Measurements from ENCODE around the gene PPP1R9A. TPM values are rescaled to one million over a fixed set of nuclear protein-coding genes. Genes with fewer than 3 reads are reported as not detected.

Gene PPP1R9A
- total and polyA plus RNA-seq, 4 donors, result 1.2 to 12.0 (median 4.5) TPM

DNA sequence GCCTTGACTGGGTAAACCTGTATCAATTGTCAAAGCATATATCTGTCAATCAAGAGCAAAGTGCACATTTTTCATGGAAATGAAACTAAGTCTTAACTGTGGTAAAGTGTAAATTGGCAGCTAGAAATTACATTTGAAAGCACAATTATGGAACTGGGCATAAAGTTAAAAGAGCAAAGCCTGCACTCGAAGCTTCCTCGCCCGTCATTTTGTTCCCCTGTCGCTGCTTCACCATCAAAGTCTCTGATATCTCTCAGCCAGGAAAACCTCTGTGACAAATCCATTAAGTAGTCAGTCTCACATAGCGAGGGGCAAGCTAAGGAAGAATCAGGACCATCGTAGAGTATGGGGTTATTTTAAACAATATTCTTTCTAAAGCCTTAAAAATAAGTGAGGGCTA, 389.1 kb downstream of the PPP1R9A start:
- Histone ChIP-seq H3K27ac (ENCODE audit: low read depth in 1 of 2, low read length in 2 of 2) (no peak overlapping the region), H3K4me1 (ENCODE audit: control insufficient read depth in 1 of 2, insufficient read depth in 2 of 2, low read length in 2 of 2) (no peaks in the 10 kb centered on the region), H3K27me3 (ENCODE audit: control insufficient read depth in 1 of 2, insufficient read depth in 2 of 2, low read length in 1 of 2) (no peaks in the 10 kb centered on the region), H3K36me3 (ENCODE audit: control insufficient read depth in 1 of 2, insufficient read depth in 2 of 2, low read length in 1 of 2) (peaks cover 0 to 2% of the 10 kb centered on the region in 2 donors), H3K4me3 (ENCODE audit: low read length in 2 of 2) (no peak overlapping the region), H3K9me3 (ENCODE audit: control insufficient read depth, low read length) (no peaks in the 10 kb centered on the region)
- WGBS, 2 donors, result 89 to 90% methylated on average over 6 of the region's 6 CpGs
- no peak for ATAC-seq (ENCODE audit: low FRiP score)
- intact Hi-C loops (cut with DNase I), result no loop called here
- no peak for DNase-seq

DNA sequence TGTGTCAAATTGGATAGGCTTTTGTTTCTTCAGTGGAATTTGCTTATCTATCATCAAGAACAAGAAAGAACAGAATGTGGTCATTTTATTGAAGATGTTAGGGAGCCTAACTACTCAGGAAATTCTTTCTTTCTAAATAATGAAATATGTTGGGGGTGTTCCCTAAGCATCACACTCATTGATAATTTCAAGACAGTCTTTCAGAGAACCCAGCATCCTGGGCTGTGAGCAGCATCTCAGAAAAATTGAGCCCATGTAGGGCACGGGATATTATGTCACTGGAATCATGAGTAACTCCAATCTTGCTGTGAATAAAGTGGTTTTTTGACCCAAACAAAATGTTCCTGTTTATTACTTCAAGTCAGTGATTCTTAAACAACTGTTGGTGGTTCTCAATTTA, 389.6 kb downstream of the PPP1R9A start:
- no peaks in the 10 kb centered on the region for H3K27me3 ChIP-seq (ENCODE audit: control insufficient read depth in 1 of 2, insufficient read depth in 2 of 2, low read length in 1 of 2)
- 77 to 86% methylated on average over 1 of the region's 1 CpG for WGBS, 2 donors
- no peak for DNase-seq
- no peak overlapping the region for H3K27ac ChIP-seq (ENCODE audit: low read depth in 1 of 2, low read length in 2 of 2)
- ATAC-seq (ENCODE audit: low FRiP score), result no peak
- intact Hi-C loops (cut with DNase I), result no loop called here
- no peaks in the 10 kb centered on the region for H3K9me3 ChIP-seq (ENCODE audit: control insufficient read depth, low read length)
- H3K36me3 ChIP-seq (ENCODE audit: control insufficient read depth in 1 of 2, insufficient read depth in 2 of 2, low read length in 1 of 2), result peaks cover 0 to 2% of the 10 kb centered on the region in 2 donors
- H3K4me1 ChIP-seq (ENCODE audit: control insufficient read depth in 1 of 2, insufficient read depth in 2 of 2, low read length in 2 of 2), result no peaks in the 10 kb centered on the region
- H3K4me3 ChIP-seq (ENCODE audit: low read length in 2 of 2), result no peak overlapping the region

DNA sequence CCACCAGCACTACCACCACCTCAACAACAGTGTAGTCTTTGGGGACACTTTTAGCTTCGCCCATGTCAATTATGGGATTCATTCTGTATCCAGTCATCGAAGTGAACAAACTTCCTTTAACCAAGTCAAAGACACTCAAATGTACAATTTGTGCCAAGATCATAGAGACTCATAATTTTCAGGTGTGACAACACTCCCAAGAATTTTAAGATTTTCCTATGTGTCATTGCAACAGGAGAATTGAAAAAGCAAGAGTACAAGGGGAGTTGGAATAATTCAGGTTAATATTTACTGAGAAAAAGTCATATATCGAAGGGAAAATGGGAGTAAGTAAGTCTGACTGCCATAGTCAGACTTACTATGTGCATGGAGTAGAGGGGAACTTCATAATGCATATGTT, 390.7 kb downstream of the PPP1R9A start:
- 93 to 98% methylated on average over 3 of the region's 3 CpGs for WGBS, 2 donors

DNA sequence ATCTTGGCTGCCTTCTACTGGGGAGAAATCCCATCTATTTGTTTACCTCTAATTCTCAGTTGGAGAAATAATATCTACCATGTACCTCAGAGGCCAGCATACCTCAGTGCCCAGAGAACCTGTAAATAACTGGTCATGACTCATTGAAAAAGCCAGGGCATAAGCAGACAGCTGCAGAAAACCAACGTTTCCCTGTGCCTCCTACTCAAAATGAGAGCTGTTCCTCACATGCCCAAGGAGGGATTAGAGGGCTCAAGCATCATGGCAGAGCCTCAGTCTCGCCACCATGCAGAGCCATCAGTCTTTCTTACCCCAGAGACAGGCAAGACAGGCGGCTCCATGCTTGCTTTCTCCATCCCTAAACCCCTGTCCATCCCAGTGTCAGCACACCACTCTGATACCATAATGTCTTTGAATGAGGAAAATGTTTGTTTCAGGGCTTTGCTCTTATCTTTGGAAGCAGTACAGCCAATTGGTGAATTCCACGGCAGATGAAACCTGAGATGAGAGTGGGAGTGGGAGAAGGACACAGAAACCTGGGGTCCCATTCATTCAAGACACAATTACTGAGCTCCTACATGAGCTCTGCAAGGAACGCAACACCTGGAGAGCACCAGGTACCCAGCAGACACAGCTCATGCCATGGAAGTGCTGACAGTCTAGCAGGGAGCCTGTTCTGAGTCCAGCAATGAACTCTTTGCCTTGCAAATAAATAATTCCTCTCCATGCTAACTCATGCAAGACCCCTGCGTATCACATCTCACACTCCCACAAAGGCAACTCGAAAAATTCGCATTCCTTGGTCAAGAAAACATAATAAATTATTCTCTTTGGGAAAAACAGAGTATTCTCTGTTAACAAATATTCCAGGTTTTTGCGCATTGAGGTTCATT, 395.9 kb downstream of the PPP1R9A start:
- intact Hi-C loops (cut with DNase I), result no loop called here
- DNase-seq, result no peak
- Histone ChIP-seq H3K4me3 (ENCODE audit: low read length in 2 of 2) (no peak overlapping the region), H3K36me3 (ENCODE audit: control insufficient read depth in 1 of 2, insufficient read depth in 2 of 2, low read length in 1 of 2) (no peaks in the 10 kb centered on the region), H3K4me1 (ENCODE audit: control insufficient read depth in 1 of 2, insufficient read depth in 2 of 2, low read length in 2 of 2) (no peaks in the 10 kb centered on the region), H3K27ac (ENCODE audit: low read depth in 1 of 2, low read length in 2 of 2) (no peak overlapping the region), H3K9me3 (ENCODE audit: control insufficient read depth, low read length) (no peaks in the 10 kb centered on the region), H3K27me3 (ENCODE audit: control insufficient read depth in 1 of 2, insufficient read depth in 2 of 2, low read length in 1 of 2) (no peaks in the 10 kb centered on the region)
- ATAC-seq (ENCODE audit: low FRiP score), result no peak
- 47 to 49% methylated on average over 9 of the region's 9 CpGs for WGBS, 2 donors

More for the DNA sequence above, 390.7 kb downstream of the PPP1R9A start:
- DNase-seq (no peak), ATAC-seq (ENCODE audit: low FRiP score) (no peak)
- intact Hi-C loops (cut with DNase I), result no loop called here
- H3K36me3 ChIP-seq (ENCODE audit: control insufficient read depth in 1 of 2, insufficient read depth in 2 of 2, low read length in 1 of 2), result no peaks in the 10 kb centered on the region
- no peaks in the 10 kb centered on the region for H3K9me3 ChIP-seq (ENCODE audit: control insufficient read depth, low read length)
- no peak overlapping the region for H3K4me3 ChIP-seq (ENCODE audit: low read length in 2 of 2)
- H3K27me3 ChIP-seq (ENCODE audit: control insufficient read depth in 1 of 2, insufficient read depth in 2 of 2, low read length in 1 of 2), result no peaks in the 10 kb centered on the region
- no peaks in the 10 kb centered on the region for H3K4me1 ChIP-seq (ENCODE audit: control insufficient read depth in 1 of 2, insufficient read depth in 2 of 2, low read length in 2 of 2)
- no peak overlapping the region for H3K27ac ChIP-seq (ENCODE audit: low read depth in 1 of 2, low read length in 2 of 2)

DNA sequence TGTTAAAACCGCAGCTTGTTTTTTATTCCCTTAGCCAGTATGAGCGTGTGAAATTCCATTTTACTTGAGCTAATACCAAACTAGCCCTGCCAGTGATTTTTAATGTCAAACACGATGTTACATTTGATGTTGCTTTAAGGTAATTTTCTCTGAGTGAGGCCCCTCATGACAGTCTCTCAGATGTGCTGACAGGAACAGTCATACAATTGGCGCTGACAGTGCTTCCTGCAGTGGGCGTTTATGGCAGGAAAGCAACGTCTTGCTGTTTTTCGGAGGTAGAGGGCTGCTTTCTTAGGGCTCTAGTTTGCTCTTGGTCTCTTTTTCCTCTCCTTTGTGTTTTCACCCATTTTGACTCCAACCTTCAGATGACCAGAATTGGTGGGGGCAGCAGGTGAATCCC, 397.6 kb downstream of the PPP1R9A start:
- no peaks in the 10 kb centered on the region for H3K9me3 ChIP-seq (ENCODE audit: control insufficient read depth, low read length)

DNA sequence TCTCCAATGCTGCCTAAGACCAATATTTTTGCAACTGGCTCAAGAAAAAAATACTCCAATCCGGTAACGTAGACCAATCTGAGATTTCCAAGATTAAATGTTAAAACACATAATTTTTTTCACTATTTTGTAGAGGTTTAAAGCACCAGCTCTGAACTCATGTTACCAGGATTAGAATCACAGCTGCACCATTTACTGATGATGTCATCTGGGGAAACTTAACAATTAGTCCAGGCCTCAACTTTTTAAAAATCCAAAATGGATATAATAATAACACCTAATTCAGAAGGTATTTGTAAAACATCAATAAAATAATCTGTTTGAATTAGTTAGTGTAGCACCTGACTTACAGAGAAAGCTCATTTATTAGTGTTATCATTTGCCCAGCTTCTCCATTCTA, 402.6 kb downstream of the PPP1R9A start:
- Histone ChIP-seq H3K36me3 (ENCODE audit: control insufficient read depth in 1 of 2, insufficient read depth in 2 of 2, low read length in 1 of 2) (no peaks in the 10 kb centered on the region), H3K4me3 (ENCODE audit: low read length in 2 of 2) (no peak overlapping the region), H3K27ac (ENCODE audit: low read depth in 1 of 2, low read length in 2 of 2) (no peak overlapping the region), H3K9me3 (ENCODE audit: control insufficient read depth, low read length) (no peaks in the 10 kb centered on the region), H3K4me1 (ENCODE audit: control insufficient read depth in 1 of 2, insufficient read depth in 2 of 2, low read length in 2 of 2) (no peaks in the 10 kb centered on the region), H3K27me3 (ENCODE audit: control insufficient read depth in 1 of 2, insufficient read depth in 2 of 2, low read length in 1 of 2) (no peaks in the 10 kb centered on the region)
- ATAC-seq (ENCODE audit: low FRiP score) (no peak), DNase-seq (no peak)
- 6 to 7% methylated on average over 2 of the region's 2 CpGs for WGBS, 2 donors
- intact Hi-C loops (cut with DNase I), result no loop called here

More for the DNA sequence above, 397.6 kb downstream of the PPP1R9A start:
- H3K4me3 ChIP-seq (ENCODE audit: low read length in 2 of 2), result no peak overlapping the region
- H3K4me1 ChIP-seq (ENCODE audit: control insufficient read depth in 1 of 2, insufficient read depth in 2 of 2, low read length in 2 of 2), result no peaks in the 10 kb centered on the region
- H3K27ac ChIP-seq (ENCODE audit: low read depth in 1 of 2, low read length in 2 of 2), result no peak overlapping the region
- intact Hi-C loops (cut with DNase I), result no loop called here
- ATAC-seq (ENCODE audit: low FRiP score) (no peak), DNase-seq (no peak)
- H3K27me3 ChIP-seq (ENCODE audit: control insufficient read depth in 1 of 2, insufficient read depth in 2 of 2, low read length in 1 of 2), result no peaks in the 10 kb centered on the region
- H3K36me3 ChIP-seq (ENCODE audit: control insufficient read depth in 1 of 2, insufficient read depth in 2 of 2, low read length in 1 of 2), result no peaks in the 10 kb centered on the region
- WGBS, 2 donors, result 48 to 61% methylated on average over 7 of the region's 7 CpGs

DNA sequence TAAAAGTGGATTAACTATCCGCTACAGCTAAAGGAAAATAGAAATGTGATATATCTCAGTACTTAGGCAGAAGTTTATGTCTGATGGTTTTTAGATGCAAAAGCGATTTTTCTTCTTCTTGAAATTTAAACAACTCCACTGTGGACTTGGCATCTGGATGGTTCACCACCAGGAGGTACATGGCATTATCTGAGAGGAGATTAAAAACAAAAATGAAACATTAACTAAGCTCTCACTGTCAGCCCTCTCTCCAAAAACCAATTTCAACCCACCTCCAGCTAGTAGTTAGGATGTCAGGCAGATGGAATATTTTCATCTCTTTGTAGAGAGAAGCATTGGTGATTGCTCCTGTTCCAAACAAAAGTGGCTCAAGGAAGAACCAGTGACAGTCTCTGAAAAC, 404.0 kb downstream of the PPP1R9A start:
- no peaks in the 10 kb centered on the region for H3K9me3 ChIP-seq (ENCODE audit: control insufficient read depth, low read length)
- intact Hi-C loops (cut with DNase I), result no loop called here
- ATAC-seq (ENCODE audit: low FRiP score), result no peak
- H3K27ac ChIP-seq (ENCODE audit: low read depth in 1 of 2, low read length in 2 of 2), result no peak overlapping the region
- DNase-seq, result no peak
- H3K4me3 ChIP-seq (ENCODE audit: low read length in 2 of 2), result no peak overlapping the region
- WGBS, 2 donors, result 91 to 94% methylated on average over 2 of the region's 2 CpGs
- H3K27me3 ChIP-seq (ENCODE audit: control insufficient read depth in 1 of 2, insufficient read depth in 2 of 2, low read length in 1 of 2), result no peaks in the 10 kb centered on the region
- H3K36me3 ChIP-seq (ENCODE audit: control insufficient read depth in 1 of 2, insufficient read depth in 2 of 2, low read length in 1 of 2), result no peaks in the 10 kb centered on the region
- H3K4me1 ChIP-seq (ENCODE audit: control insufficient read depth in 1 of 2, insufficient read depth in 2 of 2, low read length in 2 of 2), result no peaks in the 10 kb centered on the region

DNA sequence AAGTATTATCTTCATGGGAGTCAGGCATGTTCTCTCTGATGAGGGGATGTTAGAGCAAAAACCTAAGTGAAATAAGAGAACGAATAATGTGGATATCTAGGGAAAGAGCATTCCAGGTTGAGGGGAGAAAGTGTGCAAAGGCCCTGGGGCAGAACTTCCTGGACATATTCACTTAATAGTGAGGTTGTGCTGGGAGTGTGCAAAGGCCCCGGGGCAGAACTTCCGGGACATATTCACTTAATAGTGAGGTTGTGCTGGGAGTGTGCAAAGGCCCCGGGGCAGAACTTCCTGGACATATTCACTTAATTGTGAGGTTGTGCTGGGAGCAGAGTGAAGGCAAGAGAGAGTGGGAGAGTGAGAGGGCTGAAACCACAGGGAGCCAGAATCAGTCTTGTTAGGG, 405.2 kb downstream of the PPP1R9A start:
- 92 to 97% methylated on average over 4 of the region's 4 CpGs for WGBS, 2 donors
- H3K9me3 ChIP-seq (ENCODE audit: control insufficient read depth, low read length), result no peaks in the 10 kb centered on the region
- no peak for DNase-seq

DNA sequence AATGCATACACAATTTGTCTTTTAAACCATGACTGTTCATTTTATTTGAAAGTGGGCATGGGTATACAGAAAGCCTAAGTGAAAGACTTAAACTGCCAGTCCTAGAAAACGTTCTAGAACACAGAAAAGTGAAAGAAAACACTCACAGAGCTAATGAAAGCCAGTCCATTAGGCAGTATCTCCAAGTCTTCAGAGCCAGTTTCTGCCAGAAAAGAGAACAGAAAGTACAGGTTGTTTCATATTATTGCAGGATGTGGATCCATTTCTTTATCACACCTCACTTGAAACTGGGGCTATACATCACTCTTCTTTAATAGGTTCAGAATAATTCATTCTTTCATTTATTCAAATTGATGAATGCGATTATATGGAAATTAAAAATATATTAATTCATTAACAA, 409.2 kb downstream of the PPP1R9A start:
- Histone ChIP-seq H3K9me3 (ENCODE audit: control insufficient read depth, low read length) (no peaks in the 10 kb centered on the region), H3K4me1 (ENCODE audit: control insufficient read depth in 1 of 2, insufficient read depth in 2 of 2, low read length in 2 of 2) (no peaks in the 10 kb centered on the region), H3K27ac (ENCODE audit: low read depth in 1 of 2, low read length in 2 of 2) (no peak overlapping the region), H3K36me3 (ENCODE audit: control insufficient read depth in 1 of 2, insufficient read depth in 2 of 2, low read length in 1 of 2) (no peaks in the 10 kb centered on the region), H3K27me3 (ENCODE audit: control insufficient read depth in 1 of 2, insufficient read depth in 2 of 2, low read length in 1 of 2) (no peaks in the 10 kb centered on the region), H3K4me3 (ENCODE audit: low read length in 2 of 2) (no peak overlapping the region)
- WGBS, 2 donors, result 69 to 73% methylated on average over 2 of the region's 2 CpGs
- DNase-seq (no peak), ATAC-seq (ENCODE audit: low FRiP score) (no peak)
- intact Hi-C loops (cut with DNase I), result no loop called here

More for the DNA sequence above, 405.2 kb downstream of the PPP1R9A start:
- ATAC-seq (ENCODE audit: low FRiP score), result no peak
- intact Hi-C loops (cut with DNase I), result no loop called here
- H3K36me3 ChIP-seq (ENCODE audit: control insufficient read depth in 1 of 2, insufficient read depth in 2 of 2, low read length in 1 of 2), result no peaks in the 10 kb centered on the region
- no peaks in the 10 kb centered on the region for H3K27me3 ChIP-seq (ENCODE audit: control insufficient read depth in 1 of 2, insufficient read depth in 2 of 2, low read length in 1 of 2)
- H3K27ac ChIP-seq (ENCODE audit: low read depth in 1 of 2, low read length in 2 of 2), result no peak overlapping the region
- H3K4me1 ChIP-seq (ENCODE audit: control insufficient read depth in 1 of 2, insufficient read depth in 2 of 2, low read length in 2 of 2), result no peaks in the 10 kb centered on the region
- H3K4me3 ChIP-seq (ENCODE audit: low read length in 2 of 2), result no peak overlapping the region
